Measurements from ENCODE around the gene TNFSF4.
A peak's percentile ranks its signal among the peaks of the same experiment; 100 is the strongest.

Gene TNFSF4

DNA sequence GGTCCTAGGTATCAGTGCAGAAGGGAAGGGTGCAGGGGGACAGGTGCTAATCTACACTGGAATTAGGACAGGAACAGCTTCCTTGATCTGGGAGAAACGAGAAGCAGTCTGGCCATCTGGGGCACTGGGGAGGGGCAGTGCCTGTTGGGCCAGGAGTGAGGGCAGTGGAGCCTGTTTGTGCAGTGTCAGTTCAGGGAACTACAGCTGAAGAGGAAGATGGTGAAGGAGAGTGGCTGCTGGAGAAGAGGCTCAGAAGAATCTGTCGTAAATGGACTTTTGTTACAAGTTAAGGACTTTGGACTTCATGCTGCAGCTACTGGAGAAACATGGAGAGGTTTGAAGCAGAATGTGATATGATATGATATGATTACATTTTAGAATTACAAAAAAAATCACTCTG lies 3.2 kb upstream of the TNFSF4 start:
- DNase-seq = peak; percentile 18

DNA sequence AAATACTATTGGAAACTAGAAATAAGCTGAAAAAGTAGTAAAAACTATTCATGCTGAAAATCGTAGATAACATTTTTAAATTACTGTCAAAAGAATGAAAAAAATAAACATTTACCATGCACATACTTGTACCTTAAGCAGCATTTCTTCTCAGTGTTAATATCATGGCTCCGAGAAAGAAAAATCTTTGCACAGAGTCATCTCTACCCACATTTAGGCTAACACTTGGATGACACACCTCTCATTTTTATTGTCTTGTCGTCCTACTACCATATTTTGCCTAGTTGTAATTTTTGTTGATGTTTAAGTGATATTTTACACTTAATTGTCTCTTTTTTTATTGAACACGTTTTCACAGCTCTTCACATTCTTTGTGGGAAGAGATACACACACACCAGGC lies 1.7 kb upstream of the TNFSF4 start:
- no peak for DNase-seq

DNA sequence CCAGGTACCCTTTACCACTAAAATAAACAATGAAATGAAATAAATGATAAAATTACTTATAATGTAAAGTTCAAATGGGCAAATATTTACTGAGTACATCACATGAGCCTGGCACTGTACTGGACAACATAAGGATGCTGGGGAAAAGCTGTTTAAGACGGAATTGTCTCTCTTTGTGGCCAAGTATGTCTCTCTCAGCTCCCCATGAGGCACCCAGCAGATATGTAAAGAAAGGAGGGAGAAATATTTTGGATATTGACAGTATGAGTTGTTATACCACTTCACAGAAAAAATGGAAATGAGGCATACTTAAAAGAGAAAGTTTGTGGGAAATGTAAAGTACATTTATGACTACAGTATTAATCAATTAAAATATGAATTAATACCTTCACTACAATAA lies 1.0 kb upstream of the TNFSF4 start:
- no peak for DNase-seq

DNA sequence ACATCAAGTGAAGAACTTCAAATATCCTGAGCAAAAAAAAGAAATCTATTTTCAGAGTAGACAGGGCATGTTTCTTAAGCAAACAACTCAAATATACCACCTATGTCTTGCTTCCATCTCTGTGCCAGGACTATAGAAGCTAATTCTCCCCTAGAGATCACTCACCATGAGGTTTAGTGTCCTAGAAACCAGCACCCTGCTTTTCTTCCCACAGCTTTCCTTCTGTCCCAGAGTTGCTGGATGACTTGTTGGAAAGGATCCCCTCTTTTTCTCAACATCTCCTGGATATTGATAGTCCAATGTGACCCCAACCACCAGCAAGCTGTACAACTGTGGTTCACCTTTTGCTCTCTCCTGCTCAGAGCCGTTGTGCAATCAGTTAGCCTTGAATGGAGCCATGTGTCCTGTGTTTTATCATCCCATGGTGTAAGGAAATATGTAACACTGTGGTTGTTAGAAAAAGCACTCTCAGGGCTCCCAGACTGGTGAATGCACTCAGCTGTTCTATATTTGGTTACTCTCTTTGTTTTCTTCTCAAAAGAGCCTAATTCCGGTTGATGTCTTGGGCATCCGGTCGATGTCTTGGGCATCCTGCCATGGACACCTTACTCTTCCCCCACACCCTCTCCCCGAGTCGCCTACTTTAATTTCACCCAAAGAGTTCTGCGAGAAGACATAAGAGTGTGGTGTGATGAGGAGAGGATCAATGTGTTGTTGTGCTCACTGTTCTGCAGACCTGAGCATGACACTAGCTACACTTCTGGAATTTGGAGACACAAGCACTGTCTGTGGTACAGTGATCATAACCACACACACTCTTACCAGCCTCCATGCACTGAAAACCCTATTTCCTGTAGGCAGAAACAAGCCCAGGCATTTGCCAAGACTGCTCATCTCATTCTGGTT lies 1.7 kb downstream of the TNFSF4 start:
- DNase-seq = peak; percentile 61

DNA sequence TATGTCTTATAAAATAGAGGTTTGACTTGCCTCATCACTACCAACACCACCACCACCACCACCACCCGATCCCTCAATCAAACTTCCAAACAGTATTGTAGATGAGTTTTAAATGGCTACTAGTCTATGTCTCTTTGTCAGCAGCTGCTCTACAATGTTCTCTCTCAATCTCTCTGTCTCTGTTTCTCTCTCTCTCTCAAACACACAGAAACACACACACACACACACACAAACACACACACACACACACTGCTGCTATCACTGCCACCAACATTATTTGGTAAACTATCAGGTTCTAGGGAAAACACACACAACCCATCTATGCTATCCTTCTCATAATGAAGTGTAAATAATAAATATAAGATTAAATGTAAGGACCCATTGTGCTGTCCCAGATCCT lies 2.4 kb downstream of the TNFSF4 start:
- DNase-seq = no peak

DNA sequence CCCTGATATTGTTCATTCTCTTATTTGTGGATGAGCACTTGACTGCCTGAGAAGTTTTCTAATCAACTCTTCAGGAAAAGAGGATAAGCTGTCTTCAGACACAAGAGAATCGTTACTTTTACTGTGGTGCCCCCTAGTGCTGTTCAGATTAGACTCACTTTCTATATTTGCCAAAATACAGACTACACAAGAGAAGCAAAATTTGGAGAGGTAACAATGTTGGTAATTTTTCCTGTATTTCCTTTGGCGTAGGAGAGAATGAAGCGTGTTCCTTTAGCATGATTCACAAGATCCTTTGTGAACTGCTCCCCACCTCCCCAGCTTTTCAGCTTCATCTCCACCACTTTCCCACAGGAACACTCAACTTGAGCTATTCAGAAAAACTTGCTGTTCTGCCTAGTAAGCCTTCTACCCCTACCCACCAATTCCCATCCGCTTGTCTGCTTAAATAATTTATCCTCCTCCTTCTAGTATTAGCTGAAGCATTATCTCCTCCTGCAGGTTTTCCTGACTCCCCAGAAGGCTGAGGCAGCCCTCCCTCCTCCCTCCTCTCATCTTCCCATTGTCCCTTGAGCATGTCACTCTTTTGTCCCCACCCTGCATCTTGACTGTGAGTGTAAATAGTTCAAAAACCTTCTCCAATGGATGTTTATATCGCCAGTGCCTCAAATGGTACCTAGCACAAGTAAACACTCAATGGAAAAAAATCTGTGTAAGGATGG lies 4.5 kb downstream of the TNFSF4 start:
- DNase-seq = peak; percentile 80

DNA sequence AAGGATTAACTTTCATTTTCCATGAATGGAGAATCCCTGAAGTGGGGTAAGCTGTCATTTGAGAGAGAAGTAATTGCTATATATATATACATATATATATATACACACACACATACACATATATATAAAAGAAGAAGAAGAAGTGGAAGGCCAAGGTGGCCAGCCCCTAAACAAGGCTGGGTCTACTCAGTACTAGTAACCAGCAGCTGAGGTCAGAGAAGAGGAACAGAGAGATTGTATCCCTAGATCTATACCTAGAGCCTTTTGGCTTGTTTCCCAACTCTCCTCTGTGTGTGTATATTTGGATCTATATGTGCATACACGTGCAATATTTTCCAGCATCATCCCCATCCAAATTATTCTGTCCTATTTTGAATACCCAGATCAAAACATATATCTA lies 5.2 kb downstream of the TNFSF4 start:
- peak; percentile 31 for DNase-seq

DNA sequence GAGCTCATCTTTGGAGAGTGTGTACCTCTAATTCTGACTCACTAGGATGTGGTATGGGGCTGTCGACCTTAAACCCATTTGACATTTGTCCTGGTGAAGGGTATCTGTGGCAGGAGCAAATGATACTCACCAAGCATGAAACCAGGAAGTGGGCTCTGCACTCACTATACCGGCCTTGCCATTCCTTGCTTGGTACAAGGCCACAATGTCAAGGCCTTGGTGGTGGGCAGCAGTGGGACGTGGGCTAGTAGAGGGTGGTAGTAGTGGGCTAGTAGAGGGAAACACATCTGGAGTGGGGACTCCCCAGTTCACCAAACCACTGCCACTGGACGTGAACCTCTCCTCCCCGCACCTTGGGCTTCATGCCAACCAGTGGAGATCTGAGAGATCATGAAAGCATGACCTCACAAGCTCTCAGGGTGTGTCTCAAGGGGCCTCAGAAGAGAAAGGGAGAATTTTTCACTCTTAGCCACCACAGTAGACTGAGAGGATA lies 11.5 kb downstream of the TNFSF4 start:
- DNase-seq = peak; percentile 41

DNA sequence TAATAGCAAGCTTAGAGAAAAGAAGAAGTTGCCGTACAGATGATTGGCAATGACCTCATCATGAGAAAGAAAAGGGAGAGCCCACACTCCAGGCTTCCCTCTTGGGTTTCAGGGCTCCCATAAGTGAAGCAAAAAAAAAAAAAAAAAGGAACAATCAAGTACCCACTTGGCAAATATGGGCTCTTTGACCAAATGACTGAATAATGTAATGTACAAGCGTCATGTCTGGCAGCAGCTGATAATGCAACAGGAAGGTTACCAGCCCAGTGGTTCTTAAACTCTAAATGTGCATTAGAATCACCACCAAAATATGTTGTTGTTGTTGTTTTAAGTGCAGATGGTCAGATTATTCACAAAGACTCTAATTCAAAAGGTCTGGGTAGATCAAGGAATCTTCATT lies 13.5 kb downstream of the TNFSF4 start:
- DNase-seq = peak; percentile 79

DNA sequence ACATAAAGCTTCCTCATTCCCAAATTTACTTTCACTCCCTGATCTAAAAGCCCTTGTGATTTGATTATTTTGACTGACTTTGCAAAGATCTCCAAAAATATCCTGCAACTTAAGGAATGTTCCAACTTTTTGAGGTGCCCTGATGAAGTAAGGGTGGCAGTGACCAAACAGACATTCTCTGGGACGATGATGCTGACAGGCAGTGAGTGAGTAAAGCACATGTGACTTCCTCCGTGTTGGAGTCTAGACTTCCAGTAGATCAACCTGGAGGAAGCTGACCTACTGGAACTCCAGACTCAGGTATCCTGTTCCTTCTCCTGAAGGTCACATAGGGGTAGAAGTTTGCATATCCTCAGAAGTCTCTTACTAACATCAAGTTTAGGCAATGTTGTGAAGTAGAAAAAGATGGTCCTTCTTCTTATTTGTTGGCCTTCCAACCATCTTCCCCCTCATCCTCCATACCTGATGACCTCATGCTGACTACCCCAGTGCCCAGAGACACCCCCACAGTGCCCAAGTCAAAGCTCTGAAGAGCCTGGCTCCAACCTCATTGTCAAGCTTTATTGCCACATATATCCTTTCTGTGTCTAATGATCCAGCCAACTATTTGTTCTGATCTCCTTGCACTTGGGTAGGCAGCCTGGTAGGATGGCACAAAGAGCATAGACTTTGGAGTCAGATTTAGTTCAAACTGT lies 16.0 kb downstream of the TNFSF4 start:
- no peak for DNase-seq

DNA sequence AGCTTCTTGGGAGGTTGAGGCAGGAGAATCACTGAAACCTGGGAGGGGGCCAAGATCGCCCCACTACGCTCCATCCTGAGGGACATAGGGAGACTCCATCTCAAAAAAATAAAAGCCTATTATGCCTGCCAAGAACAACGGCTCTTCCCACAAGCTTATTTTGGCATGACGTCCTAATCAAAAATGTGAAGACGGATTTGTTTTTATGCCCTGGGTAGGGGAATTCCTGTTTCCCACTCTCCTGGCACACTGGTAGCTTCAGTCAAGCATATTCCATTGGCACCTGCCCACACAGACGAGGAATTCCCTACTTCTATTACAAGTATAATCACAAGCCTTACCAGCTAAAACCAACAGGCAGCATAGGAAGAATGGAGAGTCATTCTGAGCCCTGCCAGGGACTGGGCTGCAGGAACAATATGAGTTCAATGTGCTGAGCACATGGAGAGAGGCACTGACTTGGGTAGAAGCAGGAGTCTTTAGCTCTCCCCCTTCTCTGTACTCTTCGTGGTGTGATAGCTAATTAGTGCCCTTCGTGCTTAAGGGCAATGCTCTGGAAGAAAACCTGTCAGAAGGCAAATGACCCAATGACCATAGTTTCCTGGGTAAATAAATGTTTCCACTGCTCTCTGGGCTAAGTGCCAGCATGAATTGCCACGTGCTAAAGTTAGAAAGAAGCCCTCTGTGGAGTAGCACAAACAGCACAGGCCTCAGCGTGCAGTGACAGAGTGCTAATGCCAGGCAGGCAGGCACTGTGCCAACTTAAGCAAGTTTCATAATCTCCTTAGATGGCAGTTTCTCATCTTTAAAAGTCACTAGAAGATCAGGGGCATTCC lies 16.8 kb downstream of the TNFSF4 start:
- DNase-seq = peak; percentile 86

DNA sequence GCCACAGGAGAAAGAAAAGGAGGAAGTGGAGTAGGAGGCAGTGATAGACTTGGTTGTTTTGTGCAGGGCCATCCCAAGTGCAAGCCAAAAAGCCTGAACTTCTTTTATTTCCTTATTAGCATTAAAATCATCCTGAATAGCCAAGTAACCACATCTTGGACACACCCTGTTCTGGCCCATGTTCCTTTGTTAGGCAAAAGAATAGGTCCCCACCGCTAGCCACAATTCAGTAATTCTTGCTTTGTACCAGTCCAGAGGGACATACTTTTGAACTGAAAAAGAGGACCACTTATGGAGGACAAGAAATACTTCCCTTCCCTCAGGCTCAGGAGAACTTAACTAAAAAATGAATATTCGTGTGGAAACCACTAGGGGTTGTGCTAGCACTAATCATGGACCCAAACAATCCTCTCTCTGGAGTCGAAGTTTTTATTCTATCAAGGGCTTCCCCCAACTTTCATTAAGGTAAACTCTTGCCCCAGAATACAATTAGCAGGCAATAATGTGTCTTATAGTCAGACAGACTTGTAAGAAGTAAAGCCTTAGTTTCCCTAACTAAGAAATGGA lies 19.4 kb downstream of the TNFSF4 start:
- DNase-seq = no peak

DNA sequence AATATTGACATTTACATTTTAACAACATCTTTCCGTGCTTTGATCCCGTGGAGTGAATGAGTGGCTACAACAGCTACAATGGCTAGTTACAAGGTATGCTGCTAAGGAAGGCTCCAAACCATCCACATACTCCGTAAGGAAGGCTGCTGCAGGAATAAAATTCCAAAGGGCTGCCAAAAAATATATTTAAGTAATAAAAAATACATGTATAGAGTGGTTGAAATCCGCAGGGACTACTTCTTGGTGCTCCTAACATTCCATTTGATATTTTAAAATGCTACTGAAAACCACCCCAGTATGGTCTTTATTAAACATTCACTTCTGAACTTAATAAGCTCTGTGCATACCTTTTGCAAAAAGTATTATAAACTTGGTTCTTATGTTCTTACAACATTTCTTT lies 25.3 kb downstream of the TNFSF4 start:
- DNase-seq = no peak

DNA sequence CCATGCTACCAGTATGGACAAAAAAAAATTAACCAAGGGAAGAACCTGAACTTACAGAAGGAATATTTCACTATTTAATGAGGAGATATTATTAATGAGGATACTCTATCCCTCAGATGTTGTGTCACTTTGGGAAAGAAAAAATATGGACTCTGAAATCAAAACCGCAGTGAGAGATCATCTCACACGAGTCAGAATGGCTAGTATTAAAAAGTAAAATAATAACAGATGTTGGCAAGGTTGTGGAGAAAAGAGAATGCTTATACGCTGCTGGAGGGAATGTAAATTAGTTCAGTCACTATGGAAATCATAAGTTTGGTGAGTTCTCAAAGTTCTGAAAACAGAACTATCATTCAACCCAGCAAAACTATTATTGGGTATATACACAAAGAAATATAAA lies 30.9 kb downstream of the TNFSF4 start:
- DNase-seq = no peak

DNA sequence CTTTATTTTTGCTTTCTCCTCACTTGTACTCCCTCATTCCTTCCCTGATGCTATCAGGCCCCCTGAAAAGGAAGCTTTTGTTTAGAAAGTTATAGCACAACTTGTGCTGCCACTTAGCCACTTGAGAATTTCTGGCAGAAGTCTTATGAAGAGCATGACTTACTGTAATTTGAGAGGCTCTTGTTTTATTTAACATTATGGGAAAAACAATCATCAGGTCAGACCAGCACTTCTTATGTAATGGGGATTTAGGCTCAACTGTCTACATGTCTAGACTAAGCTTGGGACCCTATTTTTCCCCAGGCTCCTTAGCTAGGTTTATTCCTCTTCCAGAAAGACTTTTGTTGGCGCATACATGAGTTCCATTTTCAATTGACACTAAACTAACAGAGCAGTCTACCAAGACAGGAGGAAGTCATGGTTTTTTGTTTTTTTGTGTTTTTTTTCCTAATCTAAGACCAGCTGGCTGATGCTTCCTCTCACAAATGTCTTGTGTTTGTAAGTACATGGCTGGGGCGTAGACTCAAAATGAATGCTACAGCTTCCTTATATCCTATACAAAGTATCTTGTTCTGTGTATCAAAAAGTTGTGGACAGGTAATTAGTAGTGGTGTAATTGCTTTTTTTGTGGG lies 31.5 kb downstream of the TNFSF4 start:
- peak; percentile 70 for DNase-seq

DNA sequence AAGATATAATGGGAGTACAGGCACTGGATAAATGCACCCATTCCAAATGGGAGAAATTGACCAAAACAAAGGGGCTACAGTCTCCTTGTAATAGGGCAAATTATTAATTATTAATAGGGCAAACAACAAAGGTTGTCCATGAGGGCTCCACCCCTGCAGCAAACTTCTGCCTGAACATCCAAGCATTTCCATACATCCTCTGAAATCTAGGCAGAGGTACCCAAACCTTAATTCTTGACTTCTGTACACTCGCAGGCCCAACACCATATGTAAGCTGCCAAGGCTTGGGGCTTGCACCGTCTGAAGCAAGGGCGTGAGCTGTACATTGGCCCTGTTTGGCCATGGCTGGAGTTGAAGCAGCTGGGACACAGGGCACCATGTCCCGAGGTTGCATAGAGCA lies 33.7 kb downstream of the TNFSF4 start:
- no peak for DNase-seq

DNA sequence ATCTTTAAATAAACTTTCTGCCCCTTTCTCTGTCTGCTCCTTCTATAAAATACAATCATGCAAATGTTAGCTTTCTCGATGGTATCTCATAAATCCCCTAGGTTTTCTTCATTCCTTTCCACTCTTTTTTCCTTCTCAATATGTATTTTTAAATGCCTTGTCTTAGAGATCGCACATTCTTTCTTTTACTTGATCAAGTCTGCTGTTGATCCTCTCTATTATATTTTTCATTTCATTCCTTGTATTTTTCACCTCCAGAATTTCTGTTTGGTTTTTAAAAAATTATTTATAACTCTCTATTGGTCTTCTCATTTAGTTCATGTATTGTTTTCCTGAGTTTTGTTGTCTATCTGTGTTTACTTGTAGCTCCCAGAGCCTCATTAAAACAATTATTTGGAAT lies 36.0 kb downstream of the TNFSF4 start:
- DNase-seq = no peak

DNA sequence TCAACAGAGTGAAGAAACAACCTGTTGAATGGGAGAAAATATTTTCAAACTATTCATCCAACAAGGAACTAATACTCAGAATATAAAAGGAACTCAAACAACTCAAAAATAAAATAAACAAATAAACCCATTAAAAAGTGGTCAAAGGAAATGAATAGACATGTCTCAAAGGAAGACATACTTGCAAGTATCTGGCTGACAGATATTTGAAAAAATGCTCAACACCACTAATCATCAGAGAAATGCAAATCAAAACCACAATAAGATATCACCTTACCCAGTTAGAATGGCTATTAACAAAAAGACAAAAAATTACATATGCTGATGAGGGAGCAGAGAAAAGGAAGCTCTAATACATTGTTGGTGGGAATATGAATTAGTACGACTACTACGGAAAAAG lies 38.2 kb downstream of the TNFSF4 start:
- DNase-seq = no peak

DNA sequence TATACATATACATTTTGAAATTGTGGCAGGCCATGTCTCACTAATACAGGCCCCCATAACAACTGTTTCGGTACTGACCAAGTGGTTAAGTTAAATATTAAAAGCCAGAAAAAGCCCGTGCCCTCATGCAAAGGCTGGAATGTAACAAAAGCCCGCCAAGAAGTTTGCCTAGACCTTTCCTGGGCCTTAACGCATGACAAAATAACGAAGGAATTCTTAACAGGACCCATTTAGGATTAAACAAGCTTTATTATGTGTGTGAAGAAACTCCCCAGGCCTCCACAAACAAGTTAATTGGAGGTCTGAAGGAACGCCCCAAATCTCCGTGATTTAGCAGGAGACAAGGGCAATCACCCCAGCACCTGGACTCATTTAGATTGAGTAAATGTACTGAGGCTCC lies 42.4 kb downstream of the TNFSF4 start:
- no peak for DNase-seq

DNA sequence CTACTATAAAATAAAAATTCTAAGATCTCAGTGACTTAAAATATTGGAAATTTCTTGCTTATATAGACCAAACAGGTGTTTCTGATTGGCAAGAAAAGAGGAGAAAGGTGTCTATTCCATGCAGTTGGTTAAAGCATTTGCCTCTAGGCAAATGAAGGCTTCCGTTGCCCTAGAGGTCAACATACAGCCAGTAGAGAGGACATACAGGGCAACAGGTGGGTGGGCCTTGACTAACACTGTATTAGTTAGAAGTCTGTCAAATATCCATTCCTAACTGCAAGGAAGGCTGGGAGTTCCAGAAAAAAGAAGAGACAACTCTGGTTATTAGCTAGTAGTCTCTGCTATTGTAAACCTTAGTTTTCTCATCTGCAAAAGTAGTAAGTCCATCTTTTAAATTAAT lies 43.0 kb downstream of the TNFSF4 start:
- DNase-seq = no peak

DNA sequence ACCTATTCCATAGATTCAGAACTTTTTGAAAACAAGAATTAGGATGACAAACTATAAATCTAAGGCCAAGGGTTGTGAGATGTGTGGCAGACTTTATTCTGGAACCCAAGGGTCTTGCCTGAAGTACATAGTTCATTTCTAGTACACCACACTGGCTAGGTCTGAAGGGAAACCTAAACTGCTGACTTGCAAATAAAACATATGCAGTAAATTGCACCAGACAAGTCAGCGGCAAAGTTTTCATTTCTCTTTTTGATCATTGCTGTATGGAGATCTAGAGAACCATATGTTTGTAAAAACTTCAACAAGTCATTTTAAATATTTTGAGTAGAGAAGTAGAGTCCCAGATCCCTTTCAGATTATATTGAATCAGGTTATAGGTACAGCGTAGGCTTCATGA lies 43.9 kb downstream of the TNFSF4 start:
- no peak for DNase-seq

DNA sequence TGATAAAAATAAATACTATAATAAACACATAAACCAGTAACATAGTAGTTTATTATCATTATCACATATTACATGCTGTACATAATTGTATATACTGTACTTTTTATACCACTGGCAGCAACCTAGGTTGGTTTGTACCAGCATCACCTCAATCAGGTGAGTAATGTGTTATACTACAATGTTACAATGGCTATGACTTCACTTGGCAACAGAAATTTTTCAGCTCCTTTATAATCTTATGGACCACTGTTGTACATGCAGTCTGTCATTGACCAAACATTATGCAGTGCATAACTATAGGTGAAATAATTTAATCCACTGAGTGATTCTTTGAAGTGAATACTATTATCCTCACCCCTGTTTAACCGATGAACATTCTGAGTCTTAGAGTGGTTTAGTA lies 44.5 kb downstream of the TNFSF4 start:
- no peak for DNase-seq
